Measurements from ENCODE around the gene FGF6.

- TF ChIP-seq CTCF (IDR thresholded peaks at IDR 0.05) (no peak), EZH2phosphoT487 (IDR thresholded peaks at IDR 0.05; ENCODE audit: borderline replicate concordance, low read depth) (no peak), POLR2AphosphoS5 (IDR thresholded peaks at IDR 0.05; ENCODE audit: low read depth, low read length) (no peak), FOXJ3 (CRISPR knock-in tag; IDR thresholded peaks at IDR 0.05) (no peak), GABPA (IDR thresholded peaks at IDR 0.05; ENCODE audit: low read depth) (no peak), SMC3 (IDR thresholded peaks at IDR 0.05; ENCODE audit: low read depth, low read length) (no peak), RAD21 (IDR thresholded peaks at IDR 0.05; ENCODE audit: low read length) (no peak), PBX3 (IDR thresholded peaks at IDR 0.05) (no peak), MEF2A (IDR thresholded peaks at IDR 0.05; ENCODE audit: borderline replicate concordance, low read depth) (no peak), REST (IDR thresholded peaks at IDR 0.05; ENCODE audit: low read depth, low read length) (no peak), USF2 (IDR thresholded peaks at IDR 0.05; ENCODE audit: borderline replicate concordance, low read depth, low read length) (no peak), USF1 (IDR thresholded peaks at IDR 0.05; ENCODE audit: borderline replicate concordance, low read depth) (no peak), TAF1 (IDR thresholded peaks at IDR 0.05; ENCODE audit: borderline replicate concordance, low read depth, low read length) (no peak), RCOR1 (IDR thresholded peaks at IDR 0.05; ENCODE audit: low read length) (no peak)
Measured at GRCh38 chr12:4422985-4423384, 22.6 kb downstream of the FGF6 start.
